Adipocyte (in vitro differentiated cells): Measurements from ENCODE around the gene GJA10.
"Not testable (repeated sequence)": the region's sequence is repeated elsewhere in the genome, so short reads cannot be mapped to it uniquely, and the experiment has no call there.

Experiments
- DNase-seq: peaks from one replicate; pipeline ENCODE4 v3.0.0-alpha.2; 2015; ENCODE audit warnings: low read depth
- H3K27me3 ChIP-seq: replicated peaks from 2 replicates; pipeline ENCODE4 v1.7.0; 2013; ENCODE audit warnings: mild to moderate bottlenecking, low read length, moderate library complexity; ENCODE audit not compliant: control insufficient read depth, insufficient read depth
- H3K36me3 ChIP-seq: 2 replicates; pipeline ENCODE4 v1.7.0; 2013; ENCODE audit warnings: low read length, mild to moderate bottlenecking, moderate library complexity; ENCODE audit not compliant: control insufficient read depth, insufficient read depth, severe bottlenecking
- H3K4me1 ChIP-seq: 2 replicates; pipeline ENCODE4 v1.7.0; 2013; ENCODE audit warnings: mild to moderate bottlenecking, low read length, moderate library complexity; ENCODE audit not compliant: control insufficient read depth, insufficient read depth
- H3K4me3 ChIP-seq: 2 replicates; pipeline ENCODE4 v1.7.0; 2013; ENCODE audit warnings: mild to moderate bottlenecking, low read length, moderate library complexity
- H3K9ac ChIP-seq: 2 replicates; pipeline ENCODE4 v1.7.0; 2013; ENCODE audit warnings: mild to moderate bottlenecking, low read length, moderate library complexity
- H3K9me3 ChIP-seq: 2 replicates; pipeline ENCODE4 v1.7.0; 2013; ENCODE audit warnings: mild to moderate bottlenecking, low read length, moderate library complexity; ENCODE audit not compliant: control insufficient read depth

GJA10 gene

GRCh38 chr6:89894169-89894568, at the start of gene GJA10:
Gene GJA10 (plus strand): TSS chr6:89894469. CDS start chr6:89894469, 0 bp downstream.
- DNase-seq: no peak
- Histone ChIP-seq H3K4me3 (no peak within 1 kb of the TSS), H3K9me3 (peaks cover 3% of the 10 kb centered on the region), H3K36me3 (no peaks in the 10 kb centered on the region), H3K9ac (no peak within 1 kb of the TSS), H3K27me3 (peaks cover 23% of the 10 kb centered on the region), H3K4me1 (no peaks in the 10 kb centered on the region)

- not testable (repeated sequence) for H3K9me3 ChIP-seq, H3K4me1 ChIP-seq, H3K4me3 ChIP-seq, DNase-seq, H3K27me3 ChIP-seq, H3K9ac ChIP-seq
- H3K36me3 ChIP-seq: peaks cover 10% of the 10 kb centered on the region
These were observed 46.8 kb upstream of the GJA10 start for GRCh38 chr6:89847513-89847912.

GRCh38 chr6:89853068-89853467, 41.2 kb upstream of the GJA10 start:
- Histone ChIP-seq H3K4me1 (peaks cover 5% of the 10 kb centered on the region), H3K9me3 (no peaks in the 10 kb centered on the region), H3K36me3 (peaks cover 45% of the 10 kb centered on the region), H3K4me3 (no peak overlapping the region), H3K27me3 (no peaks in the 10 kb centered on the region), H3K9ac (no peak overlapping the region)
- peak; percentile 73 for DNase-seq

DNA sequence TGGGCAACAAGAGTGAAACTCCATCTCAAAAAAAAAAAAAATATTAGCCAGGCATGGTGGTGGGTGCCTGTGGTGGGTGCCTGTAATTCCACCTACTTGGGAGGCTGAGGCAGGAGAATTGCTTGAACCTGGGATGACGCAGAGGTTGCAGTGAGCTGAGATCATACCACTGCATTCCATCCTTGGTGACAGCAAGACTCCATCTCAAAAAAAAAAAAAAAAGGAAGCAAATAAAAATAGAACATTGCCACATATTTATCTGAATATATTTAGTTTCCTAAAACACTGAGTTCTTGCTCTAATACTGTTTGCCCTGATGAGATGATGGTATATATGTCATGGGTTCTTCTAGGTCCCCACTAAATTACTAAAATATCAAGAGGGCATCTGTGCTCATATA, 36.2 kb upstream of the GJA10 start:
- H3K36me3 ChIP-seq: peaks cover 76% of the 10 kb centered on the region
- no peak for DNase-seq
- peaks cover 7% of the 10 kb centered on the region for H3K4me1 ChIP-seq
- H3K9ac ChIP-seq: no peak overlapping the region
- H3K27me3 ChIP-seq: no peaks in the 10 kb centered on the region
- H3K4me3 ChIP-seq: no peak overlapping the region
- H3K9me3 ChIP-seq: no peaks in the 10 kb centered on the region

GRCh38 chr6:89859744-89860143, 34.5 kb upstream of the GJA10 start:
- Histone ChIP-seq H3K4me3 (no peak overlapping the region), H3K27me3 (no peaks in the 10 kb centered on the region), H3K4me1 (peaks cover 7% of the 10 kb centered on the region), H3K9ac (no peak overlapping the region), H3K36me3 (peaks cover 78% of the 10 kb centered on the region), H3K9me3 (no peaks in the 10 kb centered on the region)
- DNase-seq: no peak

- Histone ChIP-seq H3K4me1 (peaks cover 7% of the 10 kb centered on the region), H3K27me3 (no peaks in the 10 kb centered on the region), H3K36me3 (peaks cover 68% of the 10 kb centered on the region), H3K4me3 (no peak overlapping the region), H3K9ac (no peak overlapping the region), H3K9me3 (no peaks in the 10 kb centered on the region)
- no peak for DNase-seq
These were observed 32.0 kb upstream of the GJA10 start for GRCh38 chr6:89862273-89862672.

GRCh38 chr6:89862698-89863097, 31.6 kb upstream of the GJA10 start:
- peaks cover 70% of the 10 kb centered on the region for H3K36me3 ChIP-seq

DNA sequence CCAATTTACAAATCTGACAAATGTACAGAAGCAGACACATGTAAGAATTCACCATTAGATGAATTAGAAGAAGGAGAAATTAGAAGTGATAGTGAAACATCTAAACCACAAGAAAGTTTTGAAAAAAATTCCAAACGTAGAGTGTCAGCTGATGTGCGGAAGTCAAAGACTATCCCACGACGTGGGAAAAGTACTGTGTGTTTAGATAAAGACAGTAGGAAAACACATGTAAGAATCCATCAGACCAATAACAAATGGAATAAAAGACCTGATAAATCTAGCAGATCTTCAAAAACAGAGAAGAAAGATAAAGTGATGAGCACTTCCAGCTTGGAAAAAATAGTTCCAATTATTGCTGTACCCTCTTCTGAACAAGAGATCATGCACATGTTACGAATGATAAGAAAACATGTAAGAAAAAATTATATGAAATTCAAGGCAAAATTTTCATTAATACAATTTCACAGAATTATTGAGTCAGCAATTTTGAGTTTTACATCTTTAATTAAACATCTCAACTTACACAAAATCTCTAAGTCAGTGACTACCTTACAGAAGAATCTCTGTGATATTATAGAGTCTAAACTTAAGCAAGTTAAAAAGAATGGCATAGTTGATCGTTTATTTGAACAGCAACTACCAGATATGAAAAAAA, 28.1 kb upstream of the GJA10 start:
- Histone ChIP-seq H3K4me3 (no peak overlapping the region), H3K36me3 (peaks cover 70% of the 10 kb centered on the region), H3K27me3 (no peaks in the 10 kb centered on the region), H3K9me3 (no peaks in the 10 kb centered on the region), H3K4me1 (peaks cover 7% of the 10 kb centered on the region), H3K9ac (no peak overlapping the region)
- DNase-seq: no peak

More at GRCh38 chr6:89862698-89863097, 31.6 kb upstream of the GJA10 start:
- H3K9ac ChIP-seq: no peak overlapping the region
- DNase-seq: no peak
- H3K4me1 ChIP-seq: peaks cover 7% of the 10 kb centered on the region
- H3K4me3 ChIP-seq: no peak overlapping the region
- H3K9me3 ChIP-seq: no peaks in the 10 kb centered on the region
- H3K27me3 ChIP-seq: no peaks in the 10 kb centered on the region

DNA sequence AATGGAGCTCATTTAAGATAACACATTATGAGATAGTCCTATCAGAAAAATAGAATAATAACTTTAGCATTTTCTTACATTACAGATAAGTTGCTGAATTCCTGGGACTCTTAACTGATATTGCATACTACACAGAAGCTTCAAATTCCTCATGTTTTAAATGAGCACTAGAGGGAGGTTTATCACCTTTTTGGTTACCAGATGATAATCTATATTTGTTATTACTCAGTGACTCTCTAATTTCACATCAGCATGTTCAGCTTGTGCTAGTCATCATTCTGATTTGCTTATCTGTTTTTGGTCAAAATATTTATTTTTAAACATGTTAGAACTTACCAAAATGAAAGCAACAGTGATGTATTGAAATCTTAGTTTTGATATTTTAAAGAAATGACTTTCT, 20.5 kb upstream of the GJA10 start:
- H3K36me3 ChIP-seq: peaks cover 34% of the 10 kb centered on the region
- no peaks in the 10 kb centered on the region for H3K27me3 ChIP-seq
- H3K4me1 ChIP-seq: no peaks in the 10 kb centered on the region
- DNase-seq: no peak
- no peak overlapping the region for H3K9ac ChIP-seq
- H3K9me3 ChIP-seq: no peaks in the 10 kb centered on the region
- H3K4me3 ChIP-seq: no peak overlapping the region

DNA sequence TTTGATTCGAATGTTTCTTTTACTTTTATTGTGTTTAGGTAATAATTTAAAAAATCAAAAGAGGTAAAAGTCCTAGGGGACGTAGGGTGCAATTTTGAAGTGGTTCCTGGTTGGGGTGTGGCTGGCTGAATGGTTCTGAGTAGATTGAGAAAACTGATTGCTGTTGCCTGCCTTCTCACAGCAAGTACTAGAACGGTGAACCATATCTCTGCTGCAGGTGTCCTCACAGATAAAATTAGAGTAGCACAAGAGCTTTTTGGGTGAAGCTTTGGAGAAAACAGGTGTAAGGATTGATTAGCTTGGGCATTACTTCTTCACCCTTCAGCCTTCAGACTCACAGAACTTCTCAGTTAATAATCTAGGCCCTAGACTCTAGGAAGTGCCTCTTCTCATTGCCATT, 19.8 kb upstream of the GJA10 start:
- no peak for DNase-seq
- H3K27me3 ChIP-seq: no peaks in the 10 kb centered on the region
- no peaks in the 10 kb centered on the region for H3K9me3 ChIP-seq
- peaks cover 30% of the 10 kb centered on the region for H3K36me3 ChIP-seq
- no peak overlapping the region for H3K4me3 ChIP-seq
- H3K4me1 ChIP-seq: no peaks in the 10 kb centered on the region
- no peak overlapping the region for H3K9ac ChIP-seq

GRCh38 chr6:89886378-89887120, 7.7 kb upstream of the GJA10 start:
- no peak for DNase-seq
- peaks cover 21% of the 10 kb centered on the region for H3K27me3 ChIP-seq
- no peaks in the 10 kb centered on the region for H3K36me3 ChIP-seq
- H3K9ac ChIP-seq: no peak overlapping the region
- no peak overlapping the region for H3K4me3 ChIP-seq
- H3K9me3 ChIP-seq: no peaks in the 10 kb centered on the region
- H3K4me1 ChIP-seq: no peaks in the 10 kb centered on the region
